Lung (tissue), 12 donors: ENCODE measurements around the gene TRMT2A. TPM values are rescaled to one million over a fixed set of nuclear protein-coding genes. Genes with fewer than 3 reads are reported as not detected.

ENCODE experiments used
- ATAC-seq: fragments of 200-7000 bp; cut with Tn5 transposase; one replicate; pipeline ENCODE4 v1.9.1; 2020; ENCODE audit warnings: moderate number of reproducible peaks; ENCODE audit not compliant: insufficient read depth, low FRiP score
- DNase-seq, 3 donors: peaks; one replicate each; pipeline ENCODE4 v3.0.0-alpha.2; 2013 to 2017
- H3K27ac ChIP-seq, 2 donors: one replicate each; pipeline ENCODE4 v1.5.1; 2013; ENCODE audit warnings: mild to moderate bottlenecking in 2 of 2, moderate library complexity in 2 of 2, control low read depth in 1 of 2, inconsistent platforms in 1 of 2, low read depth in 1 of 2, low read length in 1 of 2
- H3K27me3 ChIP-seq, 3 donors: one replicate each; pipeline ENCODE4 v1.5.1; 2013; ENCODE audit warnings: low read length in 2 of 3; ENCODE audit not compliant: control insufficient read depth in 3 of 3, insufficient read depth in 3 of 3
- H3K36me3 ChIP-seq, 4 donors: one replicate each; pipeline ENCODE4 v1.5.1; 2013; ENCODE audit warnings: low read length in 4 of 4, mild to moderate bottlenecking in 1 of 4, moderate library complexity in 1 of 4; ENCODE audit not compliant: control insufficient read depth in 4 of 4, insufficient read depth in 4 of 4
- H3K4me1 ChIP-seq, 5 donors: one replicate each; pipeline ENCODE4 v1.5.1; 2013; ENCODE audit warnings: low read length in 5 of 5, mild to moderate bottlenecking in 2 of 5, moderate library complexity in 1 of 5; ENCODE audit not compliant: control insufficient read depth in 5 of 5, insufficient read depth in 5 of 5
- H3K4me3 ChIP-seq: one replicate; pipeline ENCODE4 v1.5.1; 2013; ENCODE audit warnings: mild to moderate bottlenecking, control low read depth, moderate library complexity
- H3K9ac ChIP-seq, 2 donors: one replicate each; pipeline ENCODE4 v1.5.1; 2013; ENCODE audit warnings: low read length in 2 of 2, control low read depth in 1 of 2; ENCODE audit not compliant: insufficient read depth in 1 of 2
- H3K9me3 ChIP-seq, 4 donors: one replicate each; pipeline ENCODE4 v1.5.1; 2013; ENCODE audit warnings: low read length in 3 of 4, mild to moderate bottlenecking in 1 of 4, moderate library complexity in 1 of 4; ENCODE audit not compliant: control insufficient read depth in 4 of 4, insufficient read depth in 3 of 4
- CTCF ChIP-seq: IDR thresholded peaks from 2 replicates; pipeline ENCODE4 v1.5.1; 2012; ENCODE audit warnings: mild to moderate bottlenecking; ENCODE audit errors: control extremely low read depth, extremely low read depth
- WGBS, 2 donors: extraction: QIAGEN DNeasy Blood & Tissue Kit; methylation state at CpG; one replicate each; pipeline ENCODE4 v1.1.7; 2013; 5-methylcytosine and 5-hydroxymethylcytosine counted together
- polyA plus RNA-seq, 2 donors: library from polyadenylated mRNA; stranded (reverse); fragments of 200-250 nt; gene quantifications; one replicate each; pipeline ENCODE4 v1.2.1, GENCODE V29; 2013
- total RNA-seq, 2 donors: library from RNA; depleted of rRNA in 1 of 2; stranded (reverse); fragments of >200 nt in 1 of 2; gene quantifications; one replicate each; pipeline ENCODE4 v1.2.1, GENCODE V29; 2014 to 2021
- donor health status: control.
- donor health status: control.
- donor health status: Bipolar disorder and iron deficiency.
- donor health status: healthy.
- donor health status: DM: yes; HTN: yes; CAD: no.

Gene TRMT2A
- total and polyA plus RNA-seq, 4 donors, result 37.5 to 71.1 (median 55.4) TPM

- TF ChIP-seq CTCF, result no peak
- no peak overlapping the region for H3K9ac ChIP-seq
- no peak overlapping the region for H3K27ac ChIP-seq
- whole genome bisulfite sequencing, 2 donors, result 87 to 91% methylated on average over 25 of the region's 25 CpGs
- H3K27me3 ChIP-seq, result no peaks in the 10 kb centered on the region
- no peak overlapping the region for H3K4me3 ChIP-seq
- peaks cover 0 to 20% (median 0%) of the 10 kb centered on the region in 4 donors for H3K36me3 ChIP-seq
- H3K4me1 ChIP-seq, result peaks cover 0 to 44% (median 17%) of the 10 kb centered on the region in 5 donors
- DNase-seq (no peak), ATAC-seq (no peak)
- H3K9me3 ChIP-seq, result no peaks in the 10 kb centered on the region
These were observed 19.0 kb upstream of the TRMT2A start for GRCh38 chr22:20135806-20136602.

GRCh38 chr22:20135265-20135664, 18.2 kb upstream of the TRMT2A start:
- Histone ChIP-seq H3K27ac (no peak overlapping the region), H3K9ac (no peak overlapping the region), H3K9me3 (no peaks in the 10 kb centered on the region), H3K4me1 (peaks cover 0 to 46% (median 21%) of the 10 kb centered on the region in 5 donors), H3K36me3 (peaks cover 0 to 13% (median 0%) of the 10 kb centered on the region in 4 donors), H3K4me3 (no peak overlapping the region), H3K27me3 (no peaks in the 10 kb centered on the region)
- DNase-seq (no peak), ATAC-seq (no peak)
- TF ChIP-seq CTCF, result no peak
- 63 to 82% methylated on average over 4 of the region's 4 CpGs for WGBS, 2 donors

- H3K4me1 ChIP-seq, result peaks cover 0 to 46% (median 21%) of the 10 kb centered on the region in 5 donors
- WGBS, 2 donors, result 81 to 88% methylated on average over 12 of the region's 12 CpGs
- no peak overlapping the region for H3K27ac ChIP-seq
These were observed 17.0 kb upstream of the TRMT2A start for GRCh38 chr22:20133930-20134549.

More at GRCh38 chr22:20133930-20134549, 17.0 kb upstream of the TRMT2A start:
- ATAC-seq, result no peak
- Histone ChIP-seq H3K9ac (no peak overlapping the region), H3K9me3 (no peaks in the 10 kb centered on the region), H3K4me3 (no peak overlapping the region), H3K27me3 (no peaks in the 10 kb centered on the region), H3K36me3 (peaks cover 0 to 4% (median 0%) of the 10 kb centered on the region in 4 donors)
- TF ChIP-seq CTCF, result no peak
- no peak for DNase-seq
